ENCODE data around the gene CUL7.

DNA sequence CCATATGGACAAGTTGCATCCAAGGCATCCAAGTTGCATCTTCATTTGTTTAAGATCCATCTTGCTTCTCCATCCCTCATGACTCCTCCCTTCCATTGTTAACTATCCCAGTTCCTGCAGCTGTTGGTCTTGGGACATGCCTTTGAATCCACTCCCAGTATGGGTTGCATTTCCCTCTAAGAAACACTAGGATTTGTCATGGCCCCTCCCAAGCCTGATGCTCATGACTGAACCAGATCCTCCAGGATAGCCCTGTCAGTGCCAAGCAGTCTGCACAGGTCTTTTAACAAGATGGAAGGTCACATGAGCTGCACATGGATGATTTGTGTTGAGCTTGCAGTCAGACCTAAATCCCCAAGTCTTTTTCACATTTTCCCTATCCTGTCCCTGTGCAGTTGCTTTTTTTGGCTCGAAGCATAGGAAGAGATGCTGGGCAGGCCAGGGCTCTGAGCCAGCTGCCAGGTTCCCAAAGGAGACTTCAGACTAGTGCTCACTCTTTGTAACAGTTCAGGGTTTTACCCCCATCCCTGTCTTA, 65.1 kb downstream of the CUL7 start:
- TF ChIP-seq, protein P1, sequence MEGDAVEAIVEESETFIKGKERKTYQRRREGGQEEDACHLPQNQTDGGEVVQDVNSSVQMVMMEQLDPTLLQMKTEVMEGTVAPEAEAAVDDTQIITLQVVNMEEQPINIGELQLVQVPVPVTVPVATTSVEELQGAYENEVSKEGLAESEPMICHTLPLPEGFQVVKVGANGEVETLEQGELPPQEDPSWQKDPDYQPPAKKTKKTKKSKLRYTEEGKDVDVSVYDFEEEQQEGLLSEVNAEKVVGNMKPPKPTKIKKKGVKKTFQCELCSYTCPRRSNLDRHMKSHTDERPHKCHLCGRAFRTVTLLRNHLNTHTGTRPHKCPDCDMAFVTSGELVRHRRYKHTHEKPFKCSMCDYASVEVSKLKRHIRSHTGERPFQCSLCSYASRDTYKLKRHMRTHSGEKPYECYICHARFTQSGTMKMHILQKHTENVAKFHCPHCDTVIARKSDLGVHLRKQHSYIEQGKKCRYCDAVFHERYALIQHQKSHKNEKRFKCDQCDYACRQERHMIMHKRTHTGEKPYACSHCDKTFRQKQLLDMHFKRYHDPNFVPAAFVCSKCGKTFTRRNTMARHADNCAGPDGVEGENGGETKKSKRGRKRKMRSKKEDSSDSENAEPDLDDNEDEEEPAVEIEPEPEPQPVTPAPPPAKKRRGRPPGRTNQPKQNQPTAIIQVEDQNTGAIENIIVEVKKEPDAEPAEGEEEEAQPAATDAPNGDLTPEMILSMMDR (conservative IDR thresholded peaks at IDR 0.05), result no peak
- TF ChIP-seq EZH2 (IDR thresholded peaks at IDR 0.05; ENCODE audit: low read depth), result no peak

Data from PC-9 (cell line).